IMR-90 (cell line): Measurements from ENCODE around the gene INHBC. TPM values are rescaled to one million over a fixed set of nuclear protein-coding genes. Genes with fewer than 3 reads are reported as not detected.

ENCODE experiments used
- ATAC-seq: fragments of 200-7000 bp; cut with Tn5 transposase; 2 replicates; pipeline ENCODE4 v1.9.1; 2020; ENCODE audit warnings: low read depth, mild to moderate bottlenecking, moderate library complexity
- BruUV-seq: library from RNA; stranded (reverse); fragments of 400-500 nt; replicated peaks from 2 replicates; lab custom pipeline; 2021; lab: Mats Ljungman, UMichigan
- CTCF ChIA-PET: fragments of 300-600 bp; formaldehyde crosslinking; extraction: SDS; loops from one replicate; lab custom pipeline; 2021; ENCODE audit warnings: antibody characterized with exemption; lab: Yijun Ruan, JAX
- POLR2A ChIA-PET: fragments of 300-600 bp; sonication (Branson Sonifier 250); formaldehyde crosslinking; loops from one replicate; lab custom pipeline; 2022; ENCODE audit warnings: antibody characterized with exemption; ENCODE audit not compliant: unreplicated experiment; lab: Charles Lee
- DNase-seq: peaks from one replicate; pipeline ENCODE4 v3.0.0; 2013
- H2AFZ ChIP-seq: replicated peaks from 2 replicates; pipeline ENCODE3; 2013; ENCODE audit warnings: low read length, mild to moderate bottlenecking; ENCODE audit not compliant: poor library complexity
- H2AK5ac ChIP-seq: 2 replicates; pipeline ENCODE4 v1.6.1; 2013; ENCODE audit warnings: low read depth, low read length, inconsistent platforms
- H2AK9ac ChIP-seq: replicated peaks from 2 replicates; pipeline ENCODE3; 2013; ENCODE audit warnings: mild to moderate bottlenecking, low read depth, low read length, moderate library complexity; ENCODE audit not compliant: poor library complexity
- H2BK120ac ChIP-seq: 2 replicates; pipeline ENCODE4 v1.6.1; 2013; ENCODE audit warnings: low read depth, low read length, inconsistent platforms
- H2BK15ac ChIP-seq: 3 replicates; pipeline ENCODE4 v1.6.1; 2013; ENCODE audit warnings: low read depth, low read length, inconsistent platforms
- H2BK20ac ChIP-seq: 2 replicates; pipeline ENCODE4 v1.6.1; 2013; ENCODE audit warnings: low read depth, mild to moderate bottlenecking, inconsistent platforms, low read length, moderate library complexity
- H2BK5ac ChIP-seq: 2 replicates; pipeline ENCODE4 v1.6.1; 2013; ENCODE audit warnings: mild to moderate bottlenecking, low read depth, low read length, inconsistent platforms; ENCODE audit not compliant: poor library complexity, severe bottlenecking
- H3K14ac ChIP-seq: replicated peaks from 2 replicates; pipeline ENCODE4 v1.6.1; 2013; ENCODE audit warnings: low read depth, low read length, inconsistent platforms
- H3K18ac ChIP-seq: 2 replicates; pipeline ENCODE4 v1.6.1; 2013; ENCODE audit warnings: low read depth, low read length, control low read depth
- H3K23ac ChIP-seq: 2 replicates; pipeline ENCODE4 v1.6.1; 2013; ENCODE audit warnings: low read depth, low read length, inconsistent platforms
- H3K27ac ChIP-seq: 2 replicates; pipeline ENCODE4 v1.5.1; 2013; ENCODE audit warnings: mild to moderate bottlenecking, control low read depth, low read length; ENCODE audit not compliant: insufficient read depth
- H3K27me3 ChIP-seq: 2 replicates; pipeline ENCODE4 v1.6.1; 2013; ENCODE audit warnings: low read length; ENCODE audit not compliant: control insufficient read depth, insufficient read depth
- H3K36me3 ChIP-seq: 2 replicates; pipeline ENCODE4 v1.6.1; 2013; ENCODE audit warnings: low read length, mixed read lengths; ENCODE audit not compliant: control insufficient read depth, insufficient read depth
- H3K4ac ChIP-seq: 2 replicates; pipeline ENCODE4 v1.6.1; 2013; ENCODE audit warnings: low read depth, low read length, inconsistent platforms
- H3K4me1 ChIP-seq: 2 replicates; pipeline ENCODE4 v1.6.1; 2013; ENCODE audit warnings: low read length, mixed read lengths; ENCODE audit not compliant: control insufficient read depth, insufficient read depth
- H3K4me2 ChIP-seq: 2 replicates; pipeline ENCODE4 v1.6.1; 2013; ENCODE audit warnings: low read depth, mild to moderate bottlenecking, control low read depth, low read length, moderate library complexity
- H3K4me3 ChIP-seq: 2 replicates; pipeline ENCODE4 v1.5.1; 2013; ENCODE audit warnings: low read depth, mild to moderate bottlenecking, control low read depth, low read length, moderate library complexity; ENCODE audit not compliant: insufficient read depth
- H3K56ac ChIP-seq: 2 replicates; pipeline ENCODE4 v1.6.1; 2013; ENCODE audit warnings: low read length, inconsistent platforms; ENCODE audit not compliant: insufficient read depth; ENCODE audit errors: extremely low read depth
- H3K79me1 ChIP-seq, 2 experiments: 2 replicates each; pipeline ENCODE4 v1.6.1; 2013; ENCODE audit warnings: low read length in 2 of 2, inconsistent platforms in 1 of 2, low read depth in 1 of 2
- H3K9ac ChIP-seq: 2 replicates; pipeline ENCODE4 v1.6.1; 2013; ENCODE audit warnings: low read depth, low read length, control low read depth
- H3K9me1 ChIP-seq: 2 replicates; pipeline ENCODE4 v1.6.1; 2013; ENCODE audit warnings: low read length, inconsistent platforms; ENCODE audit not compliant: insufficient read depth
- H3K9me3 ChIP-seq: 2 replicates; pipeline ENCODE4 v1.6.1; 2013; ENCODE audit warnings: low read length; ENCODE audit not compliant: control insufficient read depth, insufficient read depth
- H4K20me1 ChIP-seq: 2 replicates; pipeline ENCODE4 v1.6.1; 2013; ENCODE audit warnings: low read length, inconsistent platforms; ENCODE audit not compliant: insufficient read depth
- H4K5ac ChIP-seq: 2 replicates; pipeline ENCODE4 v1.6.1; 2013; ENCODE audit warnings: mild to moderate bottlenecking, low read depth, low read length, control low read depth
- H4K8ac ChIP-seq, 2 experiments: 2 replicates each; pipeline ENCODE4 v1.6.1; 2013; ENCODE audit warnings: low read depth in 2 of 2, low read length in 2 of 2, control low read depth in 1 of 2, inconsistent platforms in 1 of 2
- H4K91ac ChIP-seq: 2 replicates; pipeline ENCODE4 v1.6.1; 2013; ENCODE audit warnings: low read depth, low read length, inconsistent platforms; ENCODE audit not compliant: insufficient read depth
- BHLHE40 ChIP-seq: fragments of 150-350 bp; IDR thresholded peaks from 2 replicates; pipeline ENCODE4 v1.6.1; 2016; ENCODE audit warnings: mild to moderate bottlenecking, low read depth, low read length
- FOS ChIP-seq: fragments of 150-350 bp; IDR thresholded peaks from 2 replicates; pipeline ENCODE4 v1.6.1; 2016; ENCODE audit warnings: low read depth, low read length
- RCOR1 ChIP-seq: IDR thresholded peaks from 2 replicates; pipeline ENCODE4 v1.6.1; 2012; ENCODE audit warnings: mild to moderate bottlenecking, low read length, improper control_type of control experiment; ENCODE audit not compliant: insufficient replicate concordance
- WGBS, 2 experiments: methylation state at CpG; one replicate each; pipeline versions ENCODE4 v1.1.5 to v1.1.7; 2013; ENCODE audit warnings: missing lambda C conversion rate in 2 of 2; ENCODE audit not compliant: insufficient read length in 1 of 2; ENCODE audit errors: extremely low coverage in 2 of 2; 5-methylcytosine and 5-hydroxymethylcytosine counted together
- dilution Hi-C: fragments of 300-500 bp; cut with HindIII; formaldehyde crosslinking; loops from one replicate; pipeline ENCODE4 v1.14.3; 2018; ENCODE audit warnings: low sequenced_read_pairs; ENCODE audit not compliant: unreplicated experiment
- in situ Hi-C: fragments of 300-500 bp; cut with MboI; formaldehyde crosslinking; loops from 3 replicates; pipeline ENCODE4 v1.14.3; 2019; ENCODE audit warnings: low sequenced_read_pairs, inconsistent platforms, mixed read lengths
- intact Hi-C: fragments of 100-400 bp; cut with micrococcal nuclease; formaldehyde crosslinking; loops from 2 replicates; pipeline ENCODE4 v1.10.0; 2022
- polyA plus RNA-seq, 3 experiments: library from polyadenylated mRNA; depleted of rRNA; stranded (reverse); fragments of >200 nt; gene quantifications; 2 replicates each; pipeline ENCODE4 v1.2.3, GENCODE V29; 2012; ENCODE audit warnings: low replicate concordance in 1 of 3
- total RNA-seq: library from RNA; depleted of rRNA; stranded (reverse); fragments of >200 nt; gene quantifications from 2 replicates; pipeline ENCODE4 v1.2.3, GENCODE V29; 2012

INHBC gene
- total and polyA plus RNA-seq, 2 of the 4 experiments (the other 2 are of a cell fraction): 0.09 TPM; not detected in 1

- Histone ChIP-seq H2BK15ac (no peak overlapping the region; the same call in 2 of the 3 replicates), H2AK9ac (peak overlapping the region; percentile 96), H3K18ac (peak overlapping the region; percentile 48; the same call in 1 of the 2 replicates), H2AFZ (peak overlapping the region; percentile 93), H4K8ac (peak overlapping the region; percentile 55 to 88; a peak in 3 of 4 replicates), H3K23ac (peak overlapping the region; percentile 67), H3K36me3 (no peaks in the 10 kb centered on the region), H3K14ac (peak overlapping the region; percentile 73), H3K9me3 (no peaks in the 10 kb centered on the region), H3K4me2 (peak overlapping the region; percentile 97), H3K9me1 (peaks cover 4% of the 10 kb centered on the region; the same call in 1 of the 2 replicates), H3K9ac (peak overlapping the region; percentile 68), H2BK120ac (peak overlapping the region; percentile 68), H4K5ac (peak overlapping the region; percentile 52; the same call in 1 of the 2 replicates), H3K27ac (peak overlapping the region; percentile 67), H2AK5ac (peak overlapping the region; percentile 61), H3K4me1 (peaks cover 7% of the 10 kb centered on the region), H2BK5ac (peak overlapping the region; percentile 57), H3K4me3 (peak overlapping the region; percentile 56), H4K91ac (peak overlapping the region; percentile 72), H3K27me3 (no peaks in the 10 kb centered on the region), H4K20me1 (no peaks in the 10 kb centered on the region), H2BK20ac (peak overlapping the region; percentile 5; the same call in 1 of the 2 replicates), H3K4ac (peak overlapping the region; percentile 70), H3K79me1 (peaks cover 0 to 6% of the 10 kb centered on the region in 2 experiments; a peak in 1 of 4 replicates), H3K56ac (peak overlapping the region; percentile 84)
- ChIA-PET POLR2A (no interaction called here), CTCF (interaction anchor here (1.5 to 2.7 kb wide), 2 partner anchors 9 to 13 kb away, joined by 8 to 14 read pairs; no protein-coding TSS in a partner anchor)
- intact Hi-C loops (loop anchor here (5.0 kb wide), 1 partner anchor 160 kb away; no protein-coding TSS in a partner anchor), in situ Hi-C loops (no loop called here), dilution Hi-C loops (no loop called here)
- peak; percentile 33 for DNase-seq
- no peak for TF ChIP-seq BHLHE40
- peak; percentile 38; the same call in 1 of the 2 replicates for TF ChIP-seq FOS
- no peak for TF ChIP-seq RCOR1
- BruUV-seq: no TSS peak
- ATAC-seq: peak; percentile 0; the same call in 1 of the 2 replicates
- WGBS, 2 experiments: no CpG with 5 or more reads among the region's 9 CpGs
Measured at GRCh38 chr12:57461917-57462250, 27.3 kb downstream of the INHBC start.
